ENCODE measurements around the gene PUM1.

The PUM1 gene

DNA sequence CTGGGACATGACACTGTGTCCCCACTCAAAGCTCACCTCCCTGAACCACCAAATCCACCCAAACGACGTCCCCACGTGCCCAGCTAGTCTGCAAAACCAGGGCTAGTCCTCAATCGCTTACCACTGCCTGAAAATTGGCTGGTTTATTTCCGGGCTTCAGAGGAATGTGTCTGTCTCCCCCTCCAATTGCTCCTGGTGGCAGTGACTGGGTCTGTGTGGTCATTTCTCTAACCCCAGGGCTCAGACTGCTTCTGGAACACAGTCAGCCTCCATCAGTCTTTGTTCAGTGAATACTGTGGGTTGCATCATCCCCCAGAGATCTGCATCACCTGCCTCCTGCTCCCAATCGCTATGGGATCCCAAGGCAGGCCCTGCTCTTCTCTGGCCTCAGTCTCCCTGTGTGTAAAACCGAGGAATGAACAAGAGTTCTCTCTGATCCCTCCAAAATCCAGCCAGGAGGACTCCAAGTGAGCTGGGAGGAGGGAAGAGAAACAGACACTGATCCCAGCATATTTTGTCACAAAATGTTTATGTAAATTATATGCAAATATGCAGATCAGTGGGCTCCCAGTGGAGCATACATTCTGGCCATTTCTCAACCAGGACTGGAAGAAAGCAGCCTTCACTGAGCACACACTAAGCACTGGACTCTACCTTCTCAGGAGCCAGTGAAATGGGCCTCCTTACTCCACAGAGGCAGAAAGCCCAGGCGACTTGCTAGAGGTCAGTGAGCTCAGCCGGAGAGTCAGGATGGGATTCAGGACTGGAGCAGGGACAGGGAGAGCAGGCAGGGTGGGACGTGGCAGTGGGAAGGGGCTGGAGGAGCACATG, 177.8 kb downstream of the PUM1 start:
- no peak for DNase-seq

DNA sequence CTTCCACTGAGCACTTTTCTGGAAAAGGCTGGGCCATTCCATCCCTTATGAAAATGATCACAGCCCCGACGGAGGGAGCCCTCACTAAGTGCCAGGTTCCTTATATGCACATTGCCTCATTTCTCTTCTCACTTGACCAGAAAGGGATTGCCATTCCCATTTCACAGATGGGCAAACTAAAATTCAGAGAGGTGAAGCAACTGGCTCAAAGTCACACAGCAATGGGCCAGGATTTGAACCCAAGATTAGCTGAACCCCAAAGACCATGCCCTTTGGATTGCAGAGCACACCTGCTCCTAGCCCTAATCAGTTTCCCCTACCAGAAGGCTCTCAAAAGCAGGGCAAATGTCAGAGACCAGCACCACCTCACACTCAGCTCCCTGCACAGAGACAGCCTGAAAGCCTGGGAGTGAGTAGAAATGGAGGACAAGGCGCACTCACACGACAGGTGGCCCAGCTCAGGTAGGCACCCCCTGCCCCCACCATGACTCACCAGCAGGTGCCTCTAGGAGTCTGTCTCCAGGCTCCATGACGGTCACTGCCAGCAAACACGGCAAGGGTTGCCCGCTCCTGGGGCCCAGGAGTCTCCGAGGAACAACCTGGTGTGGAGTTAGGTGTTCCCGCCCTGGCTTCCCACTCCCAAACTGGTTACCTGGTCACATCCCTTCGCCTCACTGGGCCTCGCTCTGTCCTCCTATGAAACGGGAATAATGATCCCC, 178.6 kb downstream of the PUM1 start:
- no peak for DNase-seq

DNA sequence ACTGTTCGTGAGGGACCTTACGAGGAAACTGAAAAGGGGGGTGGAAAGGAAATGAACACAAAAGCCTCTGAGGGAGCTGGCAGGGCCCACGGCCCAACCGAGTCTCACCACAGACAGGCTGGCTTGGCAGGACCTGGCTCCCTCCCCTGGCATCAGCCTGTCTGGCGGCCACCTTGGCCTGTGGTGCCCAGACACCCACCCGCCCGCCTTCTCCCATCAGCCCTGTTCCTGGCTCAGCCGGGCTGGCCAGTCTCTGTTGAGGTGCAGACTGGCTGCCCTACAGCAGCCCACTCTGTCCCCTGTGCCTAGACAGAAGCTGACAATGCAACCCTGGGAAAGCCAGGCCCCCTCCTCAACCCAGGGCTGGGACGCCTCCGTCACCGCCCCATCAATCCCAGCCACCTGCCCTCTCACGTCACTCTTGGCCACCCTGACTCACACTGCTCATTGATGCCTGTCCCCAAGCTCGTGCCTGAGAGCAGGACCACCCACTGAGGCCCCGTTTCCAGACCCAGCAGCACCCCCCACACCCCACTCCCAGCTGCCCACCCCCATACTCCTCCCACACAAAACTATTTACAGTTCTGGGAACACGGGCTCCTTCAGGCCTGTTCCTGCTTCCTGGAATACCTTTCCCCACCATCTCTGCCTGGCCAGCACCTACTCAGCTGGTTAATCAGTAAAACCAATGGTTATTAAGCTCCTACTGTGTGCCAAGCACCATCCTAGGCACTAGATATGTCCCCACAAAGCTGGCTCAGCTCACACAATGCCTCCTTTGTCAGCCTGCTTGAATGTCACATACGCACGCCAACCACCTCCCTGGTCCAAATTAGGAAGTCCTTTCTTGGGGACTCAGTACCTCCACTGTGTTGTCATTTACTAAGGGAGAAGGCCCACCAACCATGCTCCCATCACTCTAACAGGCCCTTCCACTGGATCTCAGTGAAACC, 179.7 kb downstream of the PUM1 start:
- no peak for DNase-seq

DNA sequence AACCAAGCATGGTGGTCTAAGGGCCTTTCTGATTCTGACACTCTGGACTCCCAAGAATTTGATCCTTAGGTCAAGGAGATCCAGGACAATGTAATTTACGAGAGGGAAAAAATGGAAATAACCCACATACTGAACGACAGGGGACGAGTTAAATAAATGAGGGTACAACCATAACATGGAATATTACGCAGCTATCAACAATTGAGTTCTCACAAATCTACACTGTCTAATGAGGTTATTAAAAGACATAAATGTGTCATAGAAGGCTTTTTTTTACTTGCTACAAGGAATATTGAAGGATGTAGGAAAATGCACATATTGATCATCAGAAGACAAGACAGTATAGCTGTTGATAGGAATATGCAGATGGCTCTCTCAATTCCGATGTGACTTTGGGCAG, 180.8 kb downstream of the PUM1 start:
- no peak for DNase-seq

DNA sequence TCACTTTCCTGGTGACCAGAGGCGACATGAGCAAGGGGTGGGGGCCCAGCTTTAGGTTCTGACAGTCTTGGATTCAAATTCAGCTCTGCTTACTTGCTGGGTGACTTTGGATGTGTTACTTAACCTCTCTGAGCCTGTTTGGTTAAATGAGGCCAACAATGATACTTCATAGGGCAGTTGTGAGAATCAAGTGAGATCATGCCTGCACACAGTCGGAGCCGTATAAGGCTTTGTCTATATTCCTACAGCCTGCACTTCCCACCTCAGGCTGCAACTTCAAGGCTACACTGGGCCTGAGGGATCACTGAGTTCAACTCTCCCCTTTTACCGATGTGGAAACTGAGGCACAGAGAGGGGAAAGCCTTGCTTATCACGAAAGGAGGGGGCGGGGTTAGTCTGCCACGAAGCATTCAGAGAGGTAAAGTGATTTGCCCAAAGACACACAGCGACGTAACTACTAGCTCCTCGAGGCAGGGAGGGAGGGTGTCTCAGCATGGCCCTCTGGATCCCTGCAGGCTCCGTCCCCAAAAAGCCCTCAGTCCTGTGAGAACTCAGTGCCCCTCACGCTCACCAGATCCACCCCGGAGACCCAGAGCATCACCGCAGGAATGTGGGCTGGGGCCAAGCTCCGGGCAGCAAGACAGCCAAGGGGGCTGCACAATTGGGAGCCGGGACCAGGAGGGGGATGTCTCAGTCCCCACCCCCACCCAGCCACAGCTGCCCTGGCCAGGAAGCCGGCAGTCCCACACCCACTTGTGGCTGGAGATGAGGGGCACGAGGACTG, 181.9 kb downstream of the PUM1 start:
- no peak for DNase-seq

DNA sequence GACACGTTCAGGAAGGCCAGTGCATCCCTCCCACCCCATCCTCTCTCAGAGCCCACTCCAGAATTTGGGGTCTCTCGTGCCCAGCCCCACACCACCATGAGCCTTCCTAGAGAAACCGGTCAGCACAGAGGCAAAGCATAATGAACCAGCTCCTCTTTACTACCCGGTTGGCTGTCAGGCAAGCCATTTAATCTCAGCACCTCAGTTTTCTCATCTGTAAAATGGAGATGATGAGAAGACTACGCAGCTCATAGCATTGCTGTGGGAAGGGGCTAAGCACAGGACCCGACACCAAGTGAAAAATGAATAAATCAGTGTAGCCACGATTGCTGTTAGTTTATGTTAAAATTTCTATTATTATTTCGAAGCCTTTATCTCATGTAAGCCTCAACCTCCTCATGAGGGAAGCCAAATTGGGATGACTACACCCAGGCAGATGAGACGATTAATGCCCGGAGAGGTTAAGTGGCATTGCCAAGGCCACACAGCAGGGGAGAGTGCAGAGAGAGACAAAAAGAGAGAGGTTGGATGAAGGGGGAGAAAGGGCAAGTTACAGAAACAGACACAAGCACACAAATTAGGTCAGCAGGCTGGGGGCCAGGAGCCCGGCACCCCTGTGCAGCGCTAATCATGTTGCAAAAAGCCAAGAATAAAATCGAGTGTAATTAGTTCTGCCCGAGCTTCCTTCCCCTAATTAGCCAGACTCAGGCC, 182.7 kb downstream of the PUM1 start:
- no peak for DNase-seq
